Stomach (tissue), 4 donors: ENCODE measurements around the gene GABRG3.

Experiments
- EP300 ChIP-seq: sonication (generic); formaldehyde crosslinking; IDR thresholded peaks from one replicate; pipeline ENCODE4 v1.6.1; 2017; ENCODE audit warnings: antibody characterized with exemption
- POLR2A ChIP-seq, 4 donors: fragments of 450-650 bp; IDR thresholded peaks; one replicate each; pipeline ENCODE4 v1.6.1; 2016; ENCODE audit warnings: antibody characterized with exemption in 4 of 4, control low read depth in 2 of 4, mild to moderate bottlenecking in 1 of 4, moderate library complexity in 1 of 4
- POLR2AphosphoS5 ChIP-seq, 3 donors: sonication (generic); formaldehyde crosslinking; IDR thresholded peaks; one replicate each; pipeline ENCODE4 v1.6.1; 2016; ENCODE audit warnings: antibody characterized with exemption in 3 of 3
- TF ChIP-seq, protein P1 (sequence below), 7 experiments: fragments of 450-650 bp in 4 of 7; fragments of 200-600 bp in 3 of 7; sonication (generic) in 3 of 7; IDR thresholded peaks; one replicate each; pipeline ENCODE4 v1.5.1; 2016 to 2019; ENCODE audit warnings: antibody characterized with exemption in 7 of 7, control low read depth in 2 of 7, mild to moderate bottlenecking in 1 of 7

GRCh38 chr15:26937134-26937533 is 33.8 kb upstream of the GABRG3 start:
- TF ChIP-seq, protein P1, sequence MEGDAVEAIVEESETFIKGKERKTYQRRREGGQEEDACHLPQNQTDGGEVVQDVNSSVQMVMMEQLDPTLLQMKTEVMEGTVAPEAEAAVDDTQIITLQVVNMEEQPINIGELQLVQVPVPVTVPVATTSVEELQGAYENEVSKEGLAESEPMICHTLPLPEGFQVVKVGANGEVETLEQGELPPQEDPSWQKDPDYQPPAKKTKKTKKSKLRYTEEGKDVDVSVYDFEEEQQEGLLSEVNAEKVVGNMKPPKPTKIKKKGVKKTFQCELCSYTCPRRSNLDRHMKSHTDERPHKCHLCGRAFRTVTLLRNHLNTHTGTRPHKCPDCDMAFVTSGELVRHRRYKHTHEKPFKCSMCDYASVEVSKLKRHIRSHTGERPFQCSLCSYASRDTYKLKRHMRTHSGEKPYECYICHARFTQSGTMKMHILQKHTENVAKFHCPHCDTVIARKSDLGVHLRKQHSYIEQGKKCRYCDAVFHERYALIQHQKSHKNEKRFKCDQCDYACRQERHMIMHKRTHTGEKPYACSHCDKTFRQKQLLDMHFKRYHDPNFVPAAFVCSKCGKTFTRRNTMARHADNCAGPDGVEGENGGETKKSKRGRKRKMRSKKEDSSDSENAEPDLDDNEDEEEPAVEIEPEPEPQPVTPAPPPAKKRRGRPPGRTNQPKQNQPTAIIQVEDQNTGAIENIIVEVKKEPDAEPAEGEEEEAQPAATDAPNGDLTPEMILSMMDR (IDR thresholded peaks at IDR 0.05) = no peak
- no peak for TF ChIP-seq POLR2A (IDR thresholded peaks at IDR 0.05)
- no peak for TF ChIP-seq EP300
- TF ChIP-seq POLR2AphosphoS5 (IDR thresholded peaks at IDR 0.05) = no peak
